H1 (cell line): ENCODE results near the gene GAMT. TPM values are rescaled to one million over a fixed set of nuclear protein-coding genes. Genes with fewer than 3 reads are reported as not detected.

Experiments
- CTCF ChIA-PET: fragments of 300-600 bp; sonication (Branson Sonifier 250); formaldehyde crosslinking; loops from one replicate; lab custom pipeline; 2021; ENCODE audit not compliant: partially characterized antibody; lab: Charles Lee
- POLR2A ChIA-PET: fragments of 300-600 bp; sonication (Branson Sonifier 250); formaldehyde crosslinking; loops from one replicate; lab custom pipeline; 2021; ENCODE audit warnings: inconsistent platforms; ENCODE audit not compliant: partially characterized antibody; lab: Charles Lee
- DNase-seq, 2 experiments: peaks; one replicate each; pipeline versions ENCODE4 v3.0.0 to v3.0.0-alpha.2; 2010 to 2022; ENCODE audit warnings: low spot score in 2 of 2, low read depth in 1 of 2, mixed read lengths in 1 of 2
- FAIRE-seq: peaks from 2 replicates; lab custom pipeline; 2011; peaks lifted over from hg19 to GRCh38; lab: Jason Lieb, UNC
- H2AFZ ChIP-seq: 2 replicates; pipeline ENCODE4 v1.8.1; 2012; ENCODE audit warnings: low read length, inconsistent platforms
- H2AK5ac ChIP-seq: 2 replicates; pipeline ENCODE4 v1.6.1; 2013; ENCODE audit warnings: low read depth, low read length
- H2BK120ac ChIP-seq: replicated peaks from 2 replicates; pipeline ENCODE3; 2013; ENCODE audit warnings: low read depth, low read length, inconsistent platforms
- H2BK12ac ChIP-seq: 2 replicates; pipeline ENCODE4 v1.6.1; 2013; ENCODE audit warnings: low read depth, low read length
- H2BK15ac ChIP-seq: 2 replicates; pipeline ENCODE4 v1.6.1; 2013; ENCODE audit warnings: low read length
- H2BK20ac ChIP-seq: 2 replicates; pipeline ENCODE4 v1.6.1; 2013; ENCODE audit warnings: low read length
- H2BK5ac ChIP-seq: 2 replicates; pipeline ENCODE4 v1.6.1; 2013; ENCODE audit warnings: low read depth, low read length
- H3K14ac ChIP-seq: 2 replicates; pipeline ENCODE4 v1.6.1; 2013; ENCODE audit warnings: inconsistent platforms; ENCODE audit not compliant: insufficient read length
- H3K18ac ChIP-seq: 2 replicates; pipeline ENCODE4 v1.6.1; 2013; ENCODE audit warnings: low read length; ENCODE audit errors: extremely low read depth
- H3K23ac ChIP-seq: 2 replicates; pipeline ENCODE4 v1.6.1; 2013; ENCODE audit warnings: inconsistent platforms; ENCODE audit not compliant: insufficient read length
- H3K23me2 ChIP-seq: 2 replicates; pipeline ENCODE4 v1.6.1; 2013; ENCODE audit warnings: low read depth, low read length
- H3K27ac ChIP-seq: 2 replicates; pipeline ENCODE4 v1.6.1; 2011; ENCODE audit warnings: low read depth, low read length, inconsistent platforms
- H3K27me3 ChIP-seq, 4 experiments: replicated peaks in 1 of 4; 1 replicate in 1 of 4; 2 replicates in 3 of 4; pipeline versions ENCODE4 v1.6.1 to v1.8.1; 2011 to 2013; ENCODE audit warnings: low read length in 3 of 4, mild to moderate bottlenecking in 3 of 4, inconsistent platforms in 2 of 4, mixed read lengths in 2 of 4, moderate library complexity in 1 of 4; ENCODE audit not compliant: control insufficient read depth in 3 of 4, insufficient read depth in 3 of 4; ENCODE audit errors: extremely low read depth in 1 of 4
- H3K36me3 ChIP-seq, 4 experiments: 2 replicates each; pipeline versions ENCODE4 v1.6.1 to v1.8.1; 2011 to 2013; ENCODE audit warnings: mild to moderate bottlenecking in 4 of 4, low read length in 3 of 4, moderate library complexity in 2 of 4, control low read depth in 1 of 4, inconsistent platforms in 1 of 4; ENCODE audit not compliant: insufficient read depth in 4 of 4, control insufficient read depth in 2 of 4
- H3K4ac ChIP-seq: replicated peaks from 2 replicates; pipeline ENCODE3; 2013; ENCODE audit warnings: low read length, low read depth, mixed read lengths, inconsistent platforms; ENCODE audit not compliant: insufficient read length
- H3K4me1 ChIP-seq, 4 experiments: replicated peaks in 1 of 4; 1 replicate in 1 of 4; 2 replicates in 3 of 4; pipeline versions ENCODE4 v1.6.1 to v1.8.1; 2011 to 2013; ENCODE audit warnings: low read length in 3 of 4, inconsistent platforms in 2 of 4, mixed read lengths in 1 of 4; ENCODE audit not compliant: insufficient read depth in 4 of 4, control insufficient read depth in 3 of 4
- H3K4me2 ChIP-seq, 2 experiments: 2 replicates each; pipeline versions ENCODE4 v1.6.1 to v1.8.1; 2011 to 2013; ENCODE audit warnings: low read depth in 2 of 2, low read length in 2 of 2, control low read depth in 1 of 2, inconsistent platforms in 1 of 2, mild to moderate bottlenecking in 1 of 2; ENCODE audit not compliant: insufficient read depth in 1 of 2
- H3K4me3 ChIP-seq, 4 experiments: fragments of 200-600, 300-600 bp in 1 of 4; sonication (generic), shearing (Covaris generic), sonication (Bioruptor Twin) in 1 of 4; 2 replicates each; pipeline versions ENCODE4 v1.5.1 to v1.8.1; 2011 to 2016; ENCODE audit warnings: low read length in 4 of 4, low read depth in 3 of 4, control low read depth in 2 of 4, inconsistent platforms in 2 of 4, mild to moderate bottlenecking in 2 of 4, mixed read lengths in 1 of 4, moderate library complexity in 1 of 4; ENCODE audit not compliant: insufficient read depth in 2 of 4; ENCODE audit errors: extremely low read depth in 1 of 4
- H3K56ac ChIP-seq: replicated peaks from 2 replicates; pipeline ENCODE3; 2013; ENCODE audit warnings: low read depth, mild to moderate bottlenecking, mixed read lengths, low read length, inconsistent platforms; ENCODE audit not compliant: insufficient read length
- H3K79me1 ChIP-seq: 2 replicates; pipeline ENCODE4 v1.6.1; 2013; ENCODE audit warnings: low read depth, low read length, control low read depth
- H3K79me2 ChIP-seq, 2 experiments: 2 replicates each; pipeline versions ENCODE4 v1.6.1 to v1.8.1; 2012 to 2013; ENCODE audit warnings: low read length in 2 of 2, mild to moderate bottlenecking in 2 of 2, inconsistent platforms in 1 of 2; ENCODE audit not compliant: insufficient read depth in 2 of 2, control insufficient read depth in 1 of 2
- H3K9ac ChIP-seq, 4 experiments: replicated peaks in 1 of 4; 1 replicate in 1 of 4; 2 replicates in 3 of 4; pipeline versions ENCODE4 v1.6.1 to v1.8.1; 2011 to 2013; ENCODE audit warnings: low read depth in 3 of 4, low read length in 3 of 4, control low read depth in 2 of 4, mild to moderate bottlenecking in 2 of 4, moderate library complexity in 2 of 4, inconsistent platforms in 1 of 4; ENCODE audit errors: extremely low read depth in 1 of 4
- H3K9me3 ChIP-seq, 2 experiments: 2 replicates each; pipeline versions ENCODE4 v1.6.1 to v1.8.1; 2012 to 2013; ENCODE audit warnings: mild to moderate bottlenecking in 2 of 2, moderate library complexity in 2 of 2, control low read depth in 1 of 2, inconsistent platforms in 1 of 2, low read depth in 1 of 2, low read length in 1 of 2, mixed read lengths in 1 of 2; ENCODE audit not compliant: insufficient read depth in 2 of 2
- H4K20me1 ChIP-seq, 2 experiments: replicated peaks in 1 of 2; 2 replicates each; pipeline versions ENCODE3 to v1.8.1; 2011 to 2013; ENCODE audit warnings: inconsistent platforms in 2 of 2, low read length in 2 of 2, mild to moderate bottlenecking in 1 of 2; ENCODE audit not compliant: insufficient read depth in 2 of 2, control insufficient read depth in 1 of 2
- H4K5ac ChIP-seq: 2 replicates; pipeline ENCODE4 v1.6.1; 2013; ENCODE audit warnings: low read length, low read depth, mixed read lengths, inconsistent platforms; ENCODE audit not compliant: insufficient read length
- H4K8ac ChIP-seq: 2 replicates; pipeline ENCODE4 v1.8.0; 2013; ENCODE audit warnings: mild to moderate bottlenecking, moderate library complexity, low read length, inconsistent platforms; ENCODE audit not compliant: insufficient read depth; ENCODE audit errors: extremely low read depth
- H4K91ac ChIP-seq: replicated peaks from 2 replicates; pipeline ENCODE3; 2013; ENCODE audit warnings: low read length, mixed read lengths, inconsistent platforms; ENCODE audit not compliant: insufficient read length
- BCL11A ChIP-seq, 2 experiments: IDR thresholded peaks; one replicate each; pipeline ENCODE4 v1.6.1; 2011; ENCODE audit warnings: low read depth in 2 of 2, low read length in 2 of 2, mild to moderate bottlenecking in 2 of 2
- BRCA1 ChIP-seq: IDR thresholded peaks from 2 replicates; pipeline ENCODE4 v1.6.1; 2012; ENCODE audit warnings: low read depth, low read length, improper control_type of control experiment
- CBX5 ChIP-seq: fragments of 300-800, 300-1000 bp; sonication (generic); IDR thresholded peaks from 2 replicates; pipeline ENCODE4 v1.7.1; 2016; ENCODE audit warnings: antibody characterized with exemption, low read length, low read depth
- EZH2 ChIP-seq: fragments of 200-600 bp; sonication (generic); IDR thresholded peaks from 2 replicates; pipeline ENCODE4 v1.7.1; 2012; ENCODE audit warnings: low read depth, mild to moderate bottlenecking, moderate library complexity, low read length, inconsistent platforms; ENCODE audit not compliant: severe bottlenecking
- HDAC2 ChIP-seq, 2 experiments: fragments of 300-600 bp in 1 of 2; sonication (generic) in 1 of 2; IDR thresholded peaks; 2 replicates each; pipeline ENCODE4 v1.6.1; 2011 to 2012; ENCODE audit warnings: low read depth in 2 of 2, low read length in 2 of 2, mild to moderate bottlenecking in 2 of 2, moderate library complexity in 2 of 2, borderline replicate concordance in 1 of 2, inconsistent platforms in 1 of 2
- JUN ChIP-seq: IDR thresholded peaks from 2 replicates; pipeline ENCODE4 v1.6.1; 2011; ENCODE audit warnings: low read depth, mild to moderate bottlenecking, improper control_type of control experiment, low read length
- MAFK ChIP-seq: IDR thresholded peaks from 2 replicates; pipeline ENCODE4 v1.6.1; 2012; ENCODE audit warnings: low read depth, mild to moderate bottlenecking, improper control_type of control experiment, low read length
- NRF1 ChIP-seq: IDR thresholded peaks from 2 replicates; pipeline ENCODE4 v1.6.1; 2011; ENCODE audit warnings: mild to moderate bottlenecking, low read depth, low read length, improper control_type of control experiment
- RAD21 ChIP-seq, 2 experiments: IDR thresholded peaks in 1 of 2; conservative IDR thresholded peaks in 1 of 2; 2 replicates each; pipeline ENCODE4 v1.6.1; 2011; ENCODE audit warnings: low read depth in 2 of 2, low read length in 2 of 2, improper control_type of control experiment in 1 of 2, inconsistent platforms in 1 of 2, mild to moderate bottlenecking in 1 of 2, moderate library complexity in 1 of 2
- SP4 ChIP-seq: IDR thresholded peaks from 2 replicates; pipeline ENCODE4 v1.6.1; 2012; ENCODE audit warnings: low read length, inconsistent platforms
- SRF ChIP-seq: IDR thresholded peaks from 2 replicates; pipeline ENCODE4 v1.6.1; 2011; ENCODE audit warnings: mild to moderate bottlenecking, low read depth, low read length, moderate library complexity
- WGBS, 2 experiments: shearing (Covaris generic) in 1 of 2; methylation state at CpG; one replicate each; pipeline versions ENCODE4 v1.1.6 to v1.1.7; 2013 to 2015; ENCODE audit warnings: low lambda C conversion rate in 2 of 2, mixed read lengths in 2 of 2, inconsistent platforms in 1 of 2, low coverage in 1 of 2, missing lambda C conversion rate in 1 of 2; ENCODE audit not compliant: insufficient replicate concordance in 2 of 2, insufficient coverage in 1 of 2, insufficient read length in 1 of 2; ENCODE audit errors: extremely low coverage in 1 of 2, missing lambda C conversion rate in 1 of 2; 5-methylcytosine and 5-hydroxymethylcytosine counted together
- polyA plus RNA-seq, 7 experiments: library from polyadenylated mRNA; depleted of rRNA in 3 of 7; stranded (reverse) in 5 of 7; unstranded in 2 of 7; fragments of >200 nt in 5 of 7; fragments of 200-250 nt in 2 of 7; gene quantifications; 1 replicate in 5 of 7; 2 replicates in 1 of 7; 4 replicates in 1 of 7; pipeline versions ENCODE4 v1.2.1 to v1.2.3, GENCODE V29; 2011 to 2013; ENCODE audit warnings: missing spikeins in 2 of 7, mixed read lengths in 2 of 7
- total RNA-seq: library from RNA; stranded (reverse); fragmentation: NEBNext Ultra II Directional; extraction: Animal tissue kit (Norgen Biotek cat#: 25700); gene quantifications from 2 replicates; pipeline ENCODE4 v1.2.1, GENCODE V29; 2021

The GAMT gene
- total and polyA plus RNA-seq, 2 of the 8 experiments (the other 6 are each of a cell fraction or from before 2014, with no cell fraction given): 17.2 to 35.6 TPM

DNA sequence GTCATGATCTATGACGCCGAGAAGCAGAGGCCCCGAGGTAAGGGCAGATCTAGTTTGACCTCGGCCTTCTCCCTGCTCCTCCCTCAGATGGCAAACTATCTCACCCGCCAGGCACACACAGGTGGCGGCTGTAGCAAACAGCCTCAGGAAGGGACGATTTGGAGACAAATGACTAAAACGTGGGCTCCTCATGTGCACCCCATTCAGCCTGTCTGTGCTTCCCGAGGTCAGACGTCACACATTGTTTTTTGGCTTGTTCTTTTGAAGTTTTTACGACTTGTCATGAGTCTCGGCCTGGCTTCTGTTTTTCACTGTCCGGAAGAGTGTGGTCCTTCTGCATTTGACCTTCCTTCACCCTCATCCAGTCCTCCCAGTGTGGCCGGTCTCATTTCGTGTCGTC lies 21.0 kb upstream of the GAMT start:
- peaks cover 35 to 92% (median 69%) of the 10 kb centered on the region in 4 experiments for H3K36me3 ChIP-seq
- peaks cover 10 to 82% of the 10 kb centered on the region in 2 experiments for H3K79me2 ChIP-seq

More for the DNA sequence above, 21.0 kb upstream of the GAMT start:
- Histone ChIP-seq H3K27ac (no peak overlapping the region), H3K27me3 (no peaks in the 10 kb centered on the region), H2BK5ac (no peak overlapping the region), H3K56ac (no peak overlapping the region), H3K4me3 (no peak overlapping the region), H2BK20ac (no peak overlapping the region), H2AFZ (no peak overlapping the region), H3K23ac (no peak overlapping the region), H3K4ac (no peak overlapping the region), H4K8ac (no peak overlapping the region; the same call in 1 of the 2 replicates), H4K5ac (no peak overlapping the region), H4K20me1 (peaks cover 45 to 55% of the 10 kb centered on the region in 2 experiments), H3K9ac (no peak overlapping the region), H3K79me1 (peaks cover 22% of the 10 kb centered on the region), H3K4me1 (peaks cover 0 to 6% (median under 1%) of the 10 kb centered on the region in 4 experiments; a peak in 2 of 7 replicates), H2BK12ac (no peak overlapping the region), H3K14ac (no peak overlapping the region), H2AK5ac (no peak overlapping the region), H4K91ac (no peak overlapping the region), H2BK15ac (no peak overlapping the region), H3K4me2 (no peak overlapping the region), H3K9me3 (no peaks in the 10 kb centered on the region), H3K23me2 (no peaks in the 10 kb centered on the region), H2BK120ac (no peak overlapping the region), H3K18ac (no peak overlapping the region)
- DNase-seq: no peak
- ChIA-PET CTCF (interaction anchor here (0.6 to 1.6 kb wide), 5 partner anchors 8 to 102 kb away, joined by 3 to 4 read pairs (median 4); no protein-coding TSS in a partner anchor), POLR2A (interaction anchor here (0.7 to 2.6 kb wide), 11 partner anchors 10 to 151 kb away, joined by 3 to 12 read pairs (median 4); no protein-coding TSS in a partner anchor)
- no peak for FAIRE-seq
- 89% methylated on average over 16 of the region's 16 CpGs; no CpG with 5 or more reads in 1 of the 2 experiments for WGBS, 2 experiments
- TF ChIP-seq SP4: no peak
- no peak for TF ChIP-seq BRCA1
- no peak for TF ChIP-seq EZH2
- TF ChIP-seq HDAC2 (IDR thresholded peaks at IDR 0.05; ENCODE audit: borderline replicate concordance in 1 of 2, low read depth in 2 of 2, low read length in 2 of 2): no peak
- TF ChIP-seq RAD21 (IDR thresholded peaks at IDR 0.05 in 1 of 2, conservative IDR thresholded peaks at IDR 0.05 in 1 of 2; ENCODE audit: low read depth in 2 of 2, low read length in 2 of 2): no peak
- TF ChIP-seq CBX5: no peak
- no peak for TF ChIP-seq JUN
- TF ChIP-seq MAFK: no peak
- no peak for TF ChIP-seq NRF1
- TF ChIP-seq SRF: no peak
- no peak for TF ChIP-seq BCL11A (IDR thresholded peaks at IDR 0.05; ENCODE audit: low read depth in 2 of 2, low read length in 2 of 2)
